Measurements from ENCODE around the gene STRBP. TPM values are rescaled to one million over a fixed set of nuclear protein-coding genes. Genes with fewer than 3 reads are reported as not detected.

Gene STRBP
- total and polyA plus RNA-seq, 2 experiments from 2014 or later: 1.4 to 2.5 TPM

DNA sequence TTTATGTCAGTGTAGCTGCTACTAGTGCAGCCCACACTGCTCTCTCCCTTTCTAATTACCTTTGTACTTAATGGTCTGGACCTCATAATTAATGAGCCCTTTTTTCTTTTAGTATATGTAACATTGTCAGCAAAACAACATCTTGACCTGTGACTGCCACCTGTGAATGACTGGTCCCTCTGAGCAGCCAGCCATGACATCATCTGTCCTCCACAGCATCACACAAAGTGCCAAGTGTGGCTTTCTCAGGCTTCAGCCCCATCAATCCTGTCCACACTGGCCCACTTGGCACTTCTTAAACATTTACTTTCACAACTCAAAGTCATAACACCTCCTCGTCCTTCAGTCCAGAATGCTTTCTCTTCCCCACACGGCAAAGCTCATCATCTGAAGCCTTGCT, 130.2 kb downstream of the STRBP start:
- in situ Hi-C loops (cut with MboI): no loop called here
- no peaks in the 10 kb centered on the region for H3K4me1 ChIP-seq (ENCODE audit: insufficient read depth)
- 66 to 73% methylated on average over 2 of the region's 2 CpGs for WGBS, 2 experiments (ENCODE audit: low coverage in 1 of 2, low lambda C conversion rate in 2 of 2, missing lambda C conversion rate in 2 of 2)

DNA sequence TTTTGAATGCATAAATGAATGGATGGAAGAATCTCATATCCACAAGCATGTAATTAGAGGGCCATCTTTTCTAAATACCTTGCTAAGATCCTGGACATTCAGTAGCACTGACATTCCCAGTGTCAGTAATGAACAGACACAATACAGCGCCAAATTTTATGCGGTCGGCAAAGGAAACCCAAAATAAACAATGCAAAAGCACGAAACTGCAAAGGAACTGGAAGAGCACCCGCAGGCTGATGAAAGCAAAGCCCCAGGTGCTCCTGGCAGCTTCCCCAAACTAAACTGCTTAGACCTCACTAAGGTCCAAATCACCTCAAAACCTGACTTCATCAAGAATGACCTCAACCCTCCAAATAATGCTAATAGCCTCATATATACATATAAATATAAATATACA, 133.0 kb downstream of the STRBP start:
- H3K9me3 ChIP-seq (ENCODE audit: low read depth): no peaks in the 10 kb centered on the region
- no peak overlapping the region for H3K27ac ChIP-seq
- no peaks in the 10 kb centered on the region for H3K79me2 ChIP-seq (ENCODE audit: insufficient read depth)
- H2AFZ ChIP-seq: no peak overlapping the region
- H3K9me2 ChIP-seq (ENCODE audit: insufficient read depth): no peaks in the 10 kb centered on the region
- H3F3A ChIP-seq (ENCODE audit: insufficient read depth): 0 out of 2 replicates have a peak, but pooled peaks cover 4% of the 10 kb centered on the region
- 83 to 85% methylated on average over 5 of the region's 5 CpGs for WGBS, 2 experiments (ENCODE audit: low coverage in 1 of 2, low lambda C conversion rate in 2 of 2, missing lambda C conversion rate in 2 of 2)
- no peaks in the 10 kb centered on the region for H3K4me1 ChIP-seq (ENCODE audit: insufficient read depth)
- no peaks in the 10 kb centered on the region for H4K20me1 ChIP-seq (ENCODE audit: insufficient read depth)
- H3K27me3 ChIP-seq (replicated peaks; ENCODE audit: insufficient read depth): no peaks in the 10 kb centered on the region
- DNase-seq: no peak
- H3K4me2 ChIP-seq (ENCODE audit: unreplicated experiment): no peak overlapping the region
- in situ Hi-C loops (cut with MboI): no loop called here
- TF ChIP-seq EZH2phosphoT487 (IDR thresholded peaks at IDR 0.05; ENCODE audit: insufficient read depth, low read depth) (no peak), EZH2 (IDR thresholded peaks at IDR 0.05; ENCODE audit: insufficient read depth, poor library complexity, severe bottlenecking) (no peak)
- no peaks in the 10 kb centered on the region for H3K36me3 ChIP-seq (ENCODE audit: low read depth)
- H3K9ac ChIP-seq: no peak overlapping the region
- H3K4me3 ChIP-seq: no peak overlapping the region

More for the DNA sequence above, 130.2 kb downstream of the STRBP start:
- no peaks in the 10 kb centered on the region for H3K9me3 ChIP-seq (ENCODE audit: low read depth)
- H3K27me3 ChIP-seq (replicated peaks; ENCODE audit: insufficient read depth): no peaks in the 10 kb centered on the region
- H3K9me2 ChIP-seq (ENCODE audit: insufficient read depth): no peaks in the 10 kb centered on the region
- no peak overlapping the region for H3K4me2 ChIP-seq (ENCODE audit: unreplicated experiment)
- H3K27ac ChIP-seq: no peak overlapping the region
- H3K4me3 ChIP-seq: no peak overlapping the region
- TF ChIP-seq EZH2 (IDR thresholded peaks at IDR 0.05; ENCODE audit: insufficient read depth, poor library complexity, severe bottlenecking) (no peak), EZH2phosphoT487 (IDR thresholded peaks at IDR 0.05; ENCODE audit: insufficient read depth, low read depth) (no peak)
- H2AFZ ChIP-seq: no peak overlapping the region
- H4K20me1 ChIP-seq (ENCODE audit: insufficient read depth): no peaks in the 10 kb centered on the region
- H3K9ac ChIP-seq: no peak overlapping the region
- no peaks in the 10 kb centered on the region for H3F3A ChIP-seq (ENCODE audit: insufficient read depth)
- no peaks in the 10 kb centered on the region for H3K79me2 ChIP-seq (ENCODE audit: insufficient read depth)
- no peaks in the 10 kb centered on the region for H3K36me3 ChIP-seq (ENCODE audit: low read depth)
- DNase-seq: no peak

DNA sequence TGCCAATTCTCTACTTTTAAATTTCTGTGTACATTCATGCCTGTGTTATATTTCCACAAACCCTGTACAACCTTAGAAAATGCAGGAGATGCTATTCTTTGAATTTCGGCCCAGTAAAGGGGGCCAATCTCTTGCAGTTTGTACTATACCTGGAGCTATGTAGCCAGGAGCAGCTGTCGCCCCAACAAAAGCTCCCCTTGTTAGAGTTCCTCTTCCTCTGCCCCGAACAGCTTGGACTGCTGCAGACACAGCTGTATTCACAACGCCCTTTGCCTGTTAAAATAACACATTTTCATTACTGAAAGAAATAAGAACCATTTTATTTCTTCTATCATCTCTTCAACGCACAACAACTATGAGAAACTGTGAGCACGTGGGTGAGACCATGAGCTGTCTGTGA, 135.7 kb downstream of the STRBP start:
- no peaks in the 10 kb centered on the region for H3K27me3 ChIP-seq (replicated peaks; ENCODE audit: insufficient read depth)
- no peaks in the 10 kb centered on the region for H3K9me2 ChIP-seq (ENCODE audit: insufficient read depth)
- no peaks in the 10 kb centered on the region for H3K4me1 ChIP-seq (ENCODE audit: insufficient read depth)
- in situ Hi-C loops (cut with MboI): no loop called here
- no peak for TF ChIP-seq EZH2 (IDR thresholded peaks at IDR 0.05; ENCODE audit: insufficient read depth, poor library complexity, severe bottlenecking)
- no peak for TF ChIP-seq EZH2phosphoT487 (IDR thresholded peaks at IDR 0.05; ENCODE audit: insufficient read depth, low read depth)
- no peak overlapping the region for H3K4me2 ChIP-seq (ENCODE audit: unreplicated experiment)
- no peaks in the 10 kb centered on the region for H4K20me1 ChIP-seq (ENCODE audit: insufficient read depth)
- 66 to 74% methylated on average over 6 of the region's 6 CpGs for WGBS, 2 experiments (ENCODE audit: low coverage in 1 of 2, low lambda C conversion rate in 2 of 2, missing lambda C conversion rate in 2 of 2)
- H3F3A ChIP-seq (ENCODE audit: insufficient read depth): 0 out of 2 replicates have a peak, but pooled peaks cover 4% of the 10 kb centered on the region
- H3K9me3 ChIP-seq (ENCODE audit: low read depth): no peaks in the 10 kb centered on the region
- no peak overlapping the region for H3K27ac ChIP-seq
- H3K4me3 ChIP-seq: no peak overlapping the region
- H3K79me2 ChIP-seq (ENCODE audit: insufficient read depth): no peaks in the 10 kb centered on the region
- DNase-seq: no peak
- H2AFZ ChIP-seq: no peak overlapping the region
- H3K36me3 ChIP-seq (ENCODE audit: low read depth): no peaks in the 10 kb centered on the region
- no peak overlapping the region for H3K9ac ChIP-seq

DNA sequence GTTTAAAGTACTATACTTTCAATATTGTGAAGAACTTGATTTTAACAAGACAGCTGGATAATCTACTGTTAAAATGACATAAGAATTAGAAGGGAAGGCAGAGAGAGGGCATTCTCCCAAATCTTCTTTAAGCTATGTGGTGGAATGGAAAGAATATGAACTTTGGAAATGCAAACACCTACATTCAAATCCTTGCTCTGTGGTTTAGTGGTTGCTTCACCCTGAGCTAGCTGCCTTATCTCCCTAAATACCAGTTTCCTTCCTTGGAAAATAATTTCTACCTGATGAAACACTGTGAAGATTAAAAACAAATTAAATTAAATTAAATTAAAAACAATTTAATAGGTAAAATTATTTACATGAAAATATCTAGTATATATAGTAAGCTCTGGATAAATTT, 136.4 kb downstream of the STRBP start:
- Histone ChIP-seq H3F3A (ENCODE audit: insufficient read depth) (0 out of 2 replicates have a peak, but pooled peaks cover 4% of the 10 kb centered on the region), H3K27ac (no peak overlapping the region), H3K36me3 (ENCODE audit: low read depth) (no peaks in the 10 kb centered on the region), H3K4me1 (ENCODE audit: insufficient read depth) (no peaks in the 10 kb centered on the region), H4K20me1 (ENCODE audit: insufficient read depth) (no peaks in the 10 kb centered on the region), H3K4me3 (no peak overlapping the region), H3K79me2 (ENCODE audit: insufficient read depth) (no peaks in the 10 kb centered on the region), H2AFZ (no peak overlapping the region), H3K9me2 (ENCODE audit: insufficient read depth) (no peaks in the 10 kb centered on the region), H3K27me3 (replicated peaks; ENCODE audit: insufficient read depth) (no peaks in the 10 kb centered on the region), H3K9ac (no peak overlapping the region), H3K9me3 (ENCODE audit: low read depth) (no peaks in the 10 kb centered on the region), H3K4me2 (ENCODE audit: unreplicated experiment) (no peak overlapping the region)
- no peak for DNase-seq
- TF ChIP-seq EZH2phosphoT487 (IDR thresholded peaks at IDR 0.05; ENCODE audit: insufficient read depth, low read depth) (no peak), EZH2 (IDR thresholded peaks at IDR 0.05; ENCODE audit: insufficient read depth, poor library complexity, severe bottlenecking) (no peak)
- in situ Hi-C loops (cut with MboI): no loop called here

DNA sequence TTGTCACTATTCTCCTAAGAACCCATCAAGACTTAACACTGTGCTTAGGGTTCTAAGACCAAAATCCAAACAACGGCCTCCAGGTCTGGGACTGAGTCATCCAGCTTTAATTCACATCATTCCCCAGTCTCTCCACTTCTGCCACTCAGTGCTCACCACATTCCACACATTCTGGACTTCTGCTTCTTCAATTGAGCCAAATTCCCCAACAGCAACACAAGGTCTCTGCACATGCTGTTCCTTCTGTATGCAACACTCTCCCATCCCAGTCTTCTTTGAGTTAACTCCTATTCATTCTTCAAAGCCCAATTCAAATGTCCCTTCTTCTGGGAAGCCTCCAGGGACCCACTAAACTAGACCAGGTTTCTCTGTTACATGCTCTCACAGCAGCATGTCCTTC, 137.1 kb downstream of the STRBP start:
- TF ChIP-seq EZH2phosphoT487 (IDR thresholded peaks at IDR 0.05; ENCODE audit: insufficient read depth, low read depth): no peak
- no peak for TF ChIP-seq EZH2 (IDR thresholded peaks at IDR 0.05; ENCODE audit: insufficient read depth, poor library complexity, severe bottlenecking)
- Histone ChIP-seq H3K27ac (no peak overlapping the region), H3K36me3 (ENCODE audit: low read depth) (no peaks in the 10 kb centered on the region), H3K9me2 (ENCODE audit: insufficient read depth) (no peaks in the 10 kb centered on the region), H3K4me2 (ENCODE audit: unreplicated experiment) (no peak overlapping the region), H3K9ac (no peak overlapping the region), H3K79me2 (ENCODE audit: insufficient read depth) (no peaks in the 10 kb centered on the region), H3K4me1 (ENCODE audit: insufficient read depth) (no peaks in the 10 kb centered on the region), H3K4me3 (no peak overlapping the region), H3K9me3 (ENCODE audit: low read depth) (no peaks in the 10 kb centered on the region), H3F3A (ENCODE audit: insufficient read depth) (0 out of 2 replicates have a peak, but pooled peaks cover 4% of the 10 kb centered on the region), H3K27me3 (replicated peaks; ENCODE audit: insufficient read depth) (no peaks in the 10 kb centered on the region), H2AFZ (no peak overlapping the region), H4K20me1 (ENCODE audit: insufficient read depth) (no peaks in the 10 kb centered on the region)
- DNase-seq: peak; percentile 41
- in situ Hi-C loops (cut with MboI): no loop called here
- 40 to 47% methylated on average over 1 of the region's 1 CpG for WGBS, 2 experiments (ENCODE audit: low coverage in 1 of 2, low lambda C conversion rate in 2 of 2, missing lambda C conversion rate in 2 of 2)
